Muscle layer of duodenum (tissue), 2 donors: Measurements from ENCODE around the gene NXPE3.
A peak's percentile ranks its signal among the peaks of the same experiment; 100 is the strongest.
"Not testable (repeated sequence)": the region's sequence is repeated elsewhere in the genome, so short reads cannot be mapped to it uniquely, and the experiment has no call there.

ENCODE experiments used
- H3K27ac ChIP-seq: one replicate; pipeline ENCODE4 v1.7.0; 2013; ENCODE audit warnings: mild to moderate bottlenecking, low read length
- H3K27me3 ChIP-seq: one replicate; pipeline ENCODE4 v1.7.0; 2013; ENCODE audit warnings: low read depth, mild to moderate bottlenecking, control low read depth, low read length
- H3K36me3 ChIP-seq, 2 donors: one replicate each; pipeline ENCODE4 v1.7.0; 2013; ENCODE audit warnings: low read length in 2 of 2, control low read depth in 1 of 2, mild to moderate bottlenecking in 1 of 2; ENCODE audit not compliant: insufficient read depth in 2 of 2, control insufficient read depth in 1 of 2
- H3K4me1 ChIP-seq, 2 donors: one replicate each; pipeline ENCODE4 v1.7.0; 2013; ENCODE audit warnings: low read length in 2 of 2, mild to moderate bottlenecking in 2 of 2, control low read depth in 1 of 2, moderate library complexity in 1 of 2; ENCODE audit not compliant: insufficient read depth in 2 of 2, control insufficient read depth in 1 of 2
- H3K4me3 ChIP-seq, 2 donors: one replicate each; pipeline ENCODE4 v1.7.0; 2013; ENCODE audit warnings: low read length in 2 of 2, low read depth in 1 of 2, mild to moderate bottlenecking in 1 of 2
- H3K9me3 ChIP-seq, 2 donors: one replicate each; pipeline ENCODE4 v1.7.0; 2013; ENCODE audit warnings: low read length in 2 of 2, control low read depth in 1 of 2, mild to moderate bottlenecking in 1 of 2; ENCODE audit not compliant: control insufficient read depth in 1 of 2
- donor health status: healthy.

The NXPE3 gene

DNA sequence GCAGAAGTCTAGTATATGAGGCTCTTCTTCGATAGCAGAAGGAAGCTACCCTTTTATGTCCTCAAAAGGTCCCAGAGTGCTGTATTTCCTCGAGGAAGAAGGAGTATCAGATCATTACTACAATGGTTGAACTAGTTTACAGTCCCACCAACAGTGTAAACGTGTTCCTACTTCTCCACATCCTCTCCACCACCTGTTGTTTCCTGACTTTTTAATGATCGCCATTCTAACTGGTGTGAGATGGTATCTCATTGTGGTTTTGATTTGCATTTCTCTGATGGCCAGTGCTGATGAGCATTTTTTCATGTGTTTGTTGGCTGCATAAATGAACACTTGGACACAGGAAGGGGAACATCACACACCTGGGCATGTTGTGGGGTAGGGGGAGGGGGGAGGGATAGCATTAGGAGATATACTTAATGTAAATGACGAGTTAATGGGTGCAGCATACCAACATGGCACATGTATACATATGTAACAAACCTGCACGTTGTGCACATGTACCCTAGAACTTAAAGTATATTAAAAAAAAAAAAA is 1.2 kb upstream of the NXPE3 start:
- not testable (repeated sequence) for H3K9me3 ChIP-seq, H3K36me3 ChIP-seq, H3K27me3 ChIP-seq, H3K27ac ChIP-seq, H3K4me3 ChIP-seq
- H3K4me1 ChIP-seq: peaks cover 5 to 20% of the 10 kb centered on the region in 2 donors

DNA sequence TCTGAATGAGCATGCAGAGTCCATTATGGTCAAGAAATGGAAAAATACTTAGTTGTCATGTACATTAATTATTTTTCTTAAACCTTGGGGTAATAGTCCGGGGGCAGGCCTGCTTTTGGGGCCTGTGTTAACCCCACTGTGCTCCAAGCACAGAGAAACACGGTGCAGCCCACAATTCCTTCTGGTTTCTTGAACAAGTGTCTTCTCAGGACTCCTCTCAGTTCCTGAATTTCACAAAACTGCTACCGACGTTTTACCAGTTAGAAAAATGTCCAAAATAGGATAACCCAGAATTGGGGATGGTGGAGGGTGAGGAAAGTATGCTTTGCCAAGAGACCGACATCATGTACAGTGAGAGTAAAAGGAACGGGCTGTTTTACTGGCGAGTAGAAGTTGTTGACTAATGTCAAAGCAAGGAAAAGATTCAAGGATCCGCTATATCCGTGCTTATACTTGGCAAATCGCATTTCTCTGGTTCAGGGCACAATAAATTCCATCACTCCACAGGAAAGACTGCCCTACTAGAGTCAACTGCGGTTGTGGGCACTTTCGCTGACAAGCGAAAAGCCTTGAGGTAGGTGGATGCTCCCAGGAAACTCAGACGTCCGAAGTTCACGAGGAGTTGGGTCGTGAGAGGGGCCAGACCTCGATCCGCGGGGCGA is 495 bp upstream of the NXPE3 start:
- Histone ChIP-seq H3K27me3 (no peaks in the 10 kb centered on the region), H3K4me1 (peaks cover 5 to 20% of the 10 kb centered on the region in 2 donors), H3K27ac (peak overlapping the region; percentile 85), H3K36me3 (peaks cover 4 to 5% of the 10 kb centered on the region in 2 donors), H3K9me3 (no peaks in the 10 kb centered on the region), H3K4me3 (peak overlapping the region; percentile 85 to 87)

DNA sequence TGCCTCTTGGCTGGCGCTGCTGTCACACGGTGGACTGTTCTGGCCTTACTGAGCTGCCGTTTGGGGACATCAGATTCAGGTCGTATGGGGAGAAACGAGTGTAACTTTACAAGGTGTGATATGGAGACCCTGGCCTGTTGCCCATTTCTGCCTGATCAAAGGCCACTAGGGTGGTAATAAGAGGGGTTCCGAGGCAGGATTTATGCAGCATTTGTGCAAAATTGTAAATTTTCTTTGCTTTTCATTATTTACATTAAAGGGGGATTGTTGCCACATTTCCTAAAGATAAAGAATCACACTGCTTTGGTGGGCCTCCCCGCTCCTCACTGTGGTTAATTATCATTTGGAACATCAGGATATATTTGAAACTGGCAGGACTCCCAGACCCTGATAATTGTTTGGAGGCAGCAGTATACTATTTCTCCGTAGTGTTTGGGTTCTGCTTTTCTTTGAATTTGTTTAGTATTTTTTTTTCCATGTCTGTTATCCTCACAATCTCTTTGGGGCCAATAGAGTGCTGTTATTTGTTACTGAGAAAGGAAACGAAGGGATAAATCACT is 891 bp downstream of the NXPE3 start:
- no peaks in the 10 kb centered on the region for H3K27me3 ChIP-seq
- peaks cover 12 to 17% of the 10 kb centered on the region in 2 donors for H3K36me3 ChIP-seq
- peaks cover 5 to 20% of the 10 kb centered on the region in 2 donors for H3K4me1 ChIP-seq
- H3K9me3 ChIP-seq: no peaks in the 10 kb centered on the region
- H3K4me3 ChIP-seq: peak overlapping the region; percentile 85 to 87
- peak overlapping the region; percentile 35 for H3K27ac ChIP-seq

- Histone ChIP-seq H3K27ac (peak overlapping the region; percentile 14), H3K4me1 (peaks cover 5 to 20% of the 10 kb centered on the region in 2 donors), H3K36me3 (peaks cover 18 to 24% of the 10 kb centered on the region in 2 donors), H3K9me3 (no peaks in the 10 kb centered on the region), H3K4me3 (peak overlapping the region; percentile 85 to 87), H3K27me3 (no peaks in the 10 kb centered on the region)
Measured at GRCh38 chr3:101780661-101781060, 1.6 kb downstream of the NXPE3 start.

DNA sequence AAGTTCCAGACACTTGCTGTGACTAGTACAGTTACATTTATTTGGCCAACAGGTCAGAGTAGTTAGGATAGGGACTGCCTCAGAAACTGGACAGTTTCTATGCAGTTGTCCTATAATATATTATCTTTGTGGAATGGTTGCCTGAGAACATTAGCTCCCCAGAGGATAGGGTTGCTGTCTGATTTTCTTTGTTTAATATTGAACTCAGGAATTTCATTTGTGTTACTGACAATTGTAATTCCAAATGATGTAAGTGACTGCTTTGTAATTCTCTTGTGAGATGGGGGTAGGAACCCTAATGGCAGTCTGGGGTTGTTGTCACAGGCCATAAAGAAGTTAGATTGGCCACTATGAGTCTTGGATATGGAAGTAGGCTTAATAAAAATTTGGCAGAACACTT is 2.2 kb downstream of the NXPE3 start:
- peak overlapping the region; percentile 85 to 87 for H3K4me3 ChIP-seq
- H3K9me3 ChIP-seq: no peaks in the 10 kb centered on the region
- H3K27me3 ChIP-seq: no peaks in the 10 kb centered on the region
- H3K27ac ChIP-seq: peak overlapping the region; percentile 14
- peaks cover 22 to 29% of the 10 kb centered on the region in 2 donors for H3K36me3 ChIP-seq
- peaks cover 5 to 20% of the 10 kb centered on the region in 2 donors for H3K4me1 ChIP-seq

DNA sequence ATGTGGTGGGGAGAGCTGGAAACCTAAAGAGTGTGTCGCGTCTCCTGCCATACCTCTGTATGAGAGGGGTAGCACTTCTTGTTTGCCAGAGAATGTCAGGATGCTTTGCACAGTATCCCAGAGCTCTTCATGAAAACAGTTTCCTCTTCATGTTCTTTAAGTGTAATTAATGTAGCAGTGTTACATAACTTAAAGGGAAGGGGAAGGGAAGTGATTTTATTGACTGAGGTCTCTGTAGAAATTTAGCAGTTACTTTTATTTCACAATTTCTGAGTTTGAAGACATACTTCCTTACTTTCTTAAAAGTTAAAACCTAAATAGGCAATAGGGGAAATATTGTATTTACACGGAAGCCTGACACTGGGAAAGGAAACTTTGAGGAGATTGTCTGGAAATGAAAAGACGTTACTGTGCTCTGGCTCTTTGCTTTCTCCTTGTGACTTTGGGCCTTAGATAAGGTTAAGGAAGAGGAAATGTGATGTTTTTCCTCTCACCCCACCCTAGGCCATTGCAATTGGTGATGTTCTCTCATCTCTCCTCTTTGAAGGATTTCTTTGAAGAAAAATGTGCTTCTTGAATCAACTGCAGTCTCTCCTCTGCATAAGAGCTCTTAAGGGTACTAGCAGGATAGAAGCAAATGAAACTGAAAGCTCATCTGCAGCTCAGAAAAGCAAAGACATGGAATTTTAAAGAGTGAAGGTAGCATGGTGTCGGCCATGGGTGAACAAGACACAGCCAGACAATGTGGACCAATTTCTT is 6.0 kb downstream of the NXPE3 start:
- Histone ChIP-seq H3K27me3 (no peaks in the 10 kb centered on the region), H3K27ac (no peak overlapping the region), H3K36me3 (peaks cover 31 to 51% of the 10 kb centered on the region in 2 donors), H3K4me3 (no peak overlapping the region), H3K9me3 (no peaks in the 10 kb centered on the region), H3K4me1 (peaks cover under 1 to 12% of the 10 kb centered on the region in 2 donors)

GRCh38 chr3:101791778-101792177 is 12.8 kb downstream of the NXPE3 start:
- Histone ChIP-seq H3K27ac (no peak overlapping the region), H3K36me3 (peaks cover 22 to 47% of the 10 kb centered on the region in 2 donors), H3K9me3 (peaks cover 0 to 8% of the 10 kb centered on the region in 2 donors), H3K27me3 (no peaks in the 10 kb centered on the region), H3K4me1 (peaks cover 0 to 3% of the 10 kb centered on the region in 2 donors), H3K4me3 (no peak overlapping the region)

DNA sequence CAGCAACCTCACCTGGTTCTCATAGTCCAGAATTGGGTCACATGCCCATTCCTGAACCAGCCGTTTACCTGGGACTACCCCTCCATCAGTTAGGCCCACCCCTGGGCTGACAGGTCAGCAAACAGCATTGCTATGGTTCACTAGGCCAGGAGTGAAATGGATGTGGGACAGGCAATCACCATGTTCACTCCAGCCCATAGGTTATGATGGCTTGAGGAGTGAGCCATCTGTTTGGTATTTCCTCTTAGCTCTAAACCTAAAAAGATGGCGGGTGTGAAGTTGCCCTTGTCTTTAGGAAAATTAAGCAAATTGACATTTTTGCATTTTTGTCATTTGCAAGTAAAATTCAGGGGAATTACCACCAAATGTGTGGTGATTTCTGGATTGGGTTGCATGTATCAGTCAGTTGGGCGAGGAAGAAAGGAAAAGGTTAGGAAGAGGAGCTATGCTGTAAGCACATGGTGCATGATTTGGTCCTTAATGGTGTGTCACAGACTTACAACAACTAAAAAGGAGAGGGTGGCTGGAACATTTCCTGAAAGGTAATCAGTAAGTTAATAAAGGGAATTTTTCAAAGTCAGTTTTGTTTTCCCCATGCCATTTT is 17.2 kb downstream of the NXPE3 start:
- peaks cover 0 to 8% of the 10 kb centered on the region in 2 donors for H3K9me3 ChIP-seq
- peaks cover 17 to 22% of the 10 kb centered on the region in 2 donors for H3K36me3 ChIP-seq
- no peak overlapping the region for H3K4me3 ChIP-seq
- H3K27ac ChIP-seq: no peak overlapping the region
- peaks cover 0 to 3% of the 10 kb centered on the region in 2 donors for H3K4me1 ChIP-seq
- no peaks in the 10 kb centered on the region for H3K27me3 ChIP-seq

GRCh38 chr3:101801174-101801573 is 22.2 kb downstream of the NXPE3 start:
- no peaks in the 10 kb centered on the region for H3K9me3 ChIP-seq
- no peaks in the 10 kb centered on the region for H3K4me1 ChIP-seq
- no peak overlapping the region for H3K4me3 ChIP-seq
- no peak overlapping the region for H3K27ac ChIP-seq
- peaks cover 8 to 15% of the 10 kb centered on the region in 2 donors for H3K36me3 ChIP-seq
- no peaks in the 10 kb centered on the region for H3K27me3 ChIP-seq

DNA sequence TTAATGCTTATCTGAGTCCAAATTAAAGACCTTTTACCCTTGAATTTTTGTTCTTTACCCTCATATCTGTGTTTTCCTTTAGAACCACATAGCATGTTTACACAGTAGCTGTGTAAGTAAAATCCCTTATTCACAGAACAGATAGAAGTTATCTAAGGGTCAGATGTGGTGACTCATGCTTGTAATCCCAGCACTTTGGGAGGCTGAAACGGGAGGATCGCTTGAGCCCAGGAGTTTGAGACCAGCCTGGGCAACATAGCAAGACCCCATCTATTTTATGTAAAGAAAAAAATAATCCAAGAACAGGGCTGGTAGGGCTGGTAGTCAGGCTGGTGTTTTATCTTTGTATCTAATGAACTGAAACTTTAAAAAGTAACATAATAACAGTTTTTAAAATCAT is 23.2 kb downstream of the NXPE3 start:
- no peak overlapping the region for H3K4me3 ChIP-seq

More for the DNA sequence above, 23.2 kb downstream of the NXPE3 start:
- peaks cover 10 to 15% of the 10 kb centered on the region in 2 donors for H3K36me3 ChIP-seq
- no peaks in the 10 kb centered on the region for H3K4me1 ChIP-seq
- H3K27me3 ChIP-seq: no peaks in the 10 kb centered on the region
- H3K9me3 ChIP-seq: no peaks in the 10 kb centered on the region
- no peak overlapping the region for H3K27ac ChIP-seq
